ENCODE measurements around the gene PAPSS2. TPM values are rescaled to one million over a fixed set of nuclear protein-coding genes. Genes with fewer than 3 reads are reported as not detected.

PAPSS2 gene
- total RNA-seq, 1 donor from 2014 or later = 61.5 TPM

GRCh38 chr10:87623191-87623590 is 36.5 kb upstream of the PAPSS2 start:
- Mint-ChIP-seq H3K9me3 (ENCODE audit: low read depth) (no peaks in the 10 kb centered on the region), H3K4me1 (ENCODE audit: low read depth) (peaks cover 10% of the 10 kb centered on the region), H3K36me3 (ENCODE audit: low read depth) (no peaks in the 10 kb centered on the region), H3K27ac (ENCODE audit: unreplicated experiment) (no peak overlapping the region), H3K27me3 (ENCODE audit: low read depth) (no peaks in the 10 kb centered on the region), H3K4me3 (ENCODE audit: unreplicated experiment) (no peak overlapping the region)
- no peak for TF ChIP-seq CTCF (IDR thresholded peaks at IDR 0.05)
- DNase-seq (ENCODE audit: low spot score) = no peak

- no peak overlapping the region for H3K4me3 Mint-ChIP-seq (ENCODE audit: unreplicated experiment)
- H3K9me3 Mint-ChIP-seq (ENCODE audit: low read depth) = no peaks in the 10 kb centered on the region
- H3K4me1 Mint-ChIP-seq (ENCODE audit: low read depth) = peaks cover 3% of the 10 kb centered on the region
- no peaks in the 10 kb centered on the region for H3K27me3 Mint-ChIP-seq (ENCODE audit: low read depth)
- no peak for TF ChIP-seq CTCF (IDR thresholded peaks at IDR 0.05)
- no peak overlapping the region for H3K27ac Mint-ChIP-seq (ENCODE audit: unreplicated experiment)
- no peak for DNase-seq (ENCODE audit: low spot score)
- H3K36me3 Mint-ChIP-seq (ENCODE audit: low read depth) = no peaks in the 10 kb centered on the region
Measured at GRCh38 chr10:87625661-87626060, 34.0 kb upstream of the PAPSS2 start.

- H3K4me1 Mint-ChIP-seq (ENCODE audit: low read depth) = peaks cover 3% of the 10 kb centered on the region
- no peak for DNase-seq (ENCODE audit: low spot score)
- no peak for TF ChIP-seq CTCF (IDR thresholded peaks at IDR 0.05)
- no peaks in the 10 kb centered on the region for H3K9me3 Mint-ChIP-seq (ENCODE audit: low read depth)
- H3K27ac Mint-ChIP-seq (ENCODE audit: unreplicated experiment) = no peak overlapping the region
- no peak overlapping the region for H3K4me3 Mint-ChIP-seq (ENCODE audit: unreplicated experiment)
- H3K36me3 Mint-ChIP-seq (ENCODE audit: low read depth) = no peaks in the 10 kb centered on the region
- H3K27me3 Mint-ChIP-seq (ENCODE audit: low read depth) = no peaks in the 10 kb centered on the region
Measured at GRCh38 chr10:87626422-87626892, 33.2 kb upstream of the PAPSS2 start.

- Mint-ChIP-seq H3K36me3 (ENCODE audit: low read depth) (no peaks in the 10 kb centered on the region), H3K9me3 (ENCODE audit: low read depth) (peaks cover 7% of the 10 kb centered on the region), H3K27me3 (ENCODE audit: low read depth) (no peaks in the 10 kb centered on the region), H3K27ac (ENCODE audit: unreplicated experiment) (no peak overlapping the region), H3K4me1 (ENCODE audit: low read depth) (no peaks in the 10 kb centered on the region), H3K4me3 (ENCODE audit: unreplicated experiment) (no peak overlapping the region)
- TF ChIP-seq CTCF (IDR thresholded peaks at IDR 0.05) = no peak
- DNase-seq (ENCODE audit: low spot score) = no peak
Measured at GRCh38 chr10:87630171-87630570, 29.5 kb upstream of the PAPSS2 start.

- Mint-ChIP-seq H3K9me3 (ENCODE audit: low read depth) (peaks cover 7% of the 10 kb centered on the region), H3K27me3 (ENCODE audit: low read depth) (no peaks in the 10 kb centered on the region), H3K4me1 (ENCODE audit: low read depth) (peaks cover 9% of the 10 kb centered on the region), H3K27ac (ENCODE audit: unreplicated experiment) (no peak overlapping the region), H3K36me3 (ENCODE audit: low read depth) (no peaks in the 10 kb centered on the region), H3K4me3 (ENCODE audit: unreplicated experiment) (no peak overlapping the region)
- no peak for DNase-seq (ENCODE audit: low spot score)
- no peak for TF ChIP-seq CTCF (IDR thresholded peaks at IDR 0.05)
Measured at GRCh38 chr10:87632454-87632853, 27.2 kb upstream of the PAPSS2 start.

Data from chondrocyte (in vitro differentiated cells).